Lung (tissue), 12 donors: ENCODE results near the gene CCDC127. TPM values are rescaled to one million over a fixed set of nuclear protein-coding genes. Genes with fewer than 3 reads are reported as not detected.
"Not testable (repeated sequence)": the region's sequence is repeated elsewhere in the genome, so short reads cannot be mapped to it uniquely, and the experiment has no call there.

Experiments used
- ATAC-seq: fragments of 200-7000 bp; cut with Tn5 transposase; one replicate; pipeline ENCODE4 v1.9.1; 2020; ENCODE audit warnings: moderate number of reproducible peaks; ENCODE audit not compliant: insufficient read depth, low FRiP score
- DNase-seq, 3 donors: peaks; one replicate each; pipeline ENCODE4 v3.0.0-alpha.2; 2013 to 2017
- H3K27ac ChIP-seq, 2 donors: one replicate each; pipeline ENCODE4 v1.5.1; 2013; ENCODE audit warnings: mild to moderate bottlenecking in 2 of 2, moderate library complexity in 2 of 2, control low read depth in 1 of 2, inconsistent platforms in 1 of 2, low read depth in 1 of 2, low read length in 1 of 2
- H3K27me3 ChIP-seq, 3 donors: one replicate each; pipeline ENCODE4 v1.5.1; 2013; ENCODE audit warnings: low read length in 2 of 3; ENCODE audit not compliant: control insufficient read depth in 3 of 3, insufficient read depth in 3 of 3
- H3K36me3 ChIP-seq, 4 donors: one replicate each; pipeline ENCODE4 v1.5.1; 2013; ENCODE audit warnings: low read length in 4 of 4, mild to moderate bottlenecking in 1 of 4, moderate library complexity in 1 of 4; ENCODE audit not compliant: control insufficient read depth in 4 of 4, insufficient read depth in 4 of 4
- H3K4me1 ChIP-seq, 5 donors: one replicate each; pipeline ENCODE4 v1.5.1; 2013; ENCODE audit warnings: low read length in 5 of 5, mild to moderate bottlenecking in 2 of 5, moderate library complexity in 1 of 5; ENCODE audit not compliant: control insufficient read depth in 5 of 5, insufficient read depth in 5 of 5
- H3K4me3 ChIP-seq: one replicate; pipeline ENCODE4 v1.5.1; 2013; ENCODE audit warnings: mild to moderate bottlenecking, control low read depth, moderate library complexity
- H3K9ac ChIP-seq, 2 donors: one replicate each; pipeline ENCODE4 v1.5.1; 2013; ENCODE audit warnings: low read length in 2 of 2, control low read depth in 1 of 2; ENCODE audit not compliant: insufficient read depth in 1 of 2
- H3K9me3 ChIP-seq, 4 donors: one replicate each; pipeline ENCODE4 v1.5.1; 2013; ENCODE audit warnings: low read length in 3 of 4, mild to moderate bottlenecking in 1 of 4, moderate library complexity in 1 of 4; ENCODE audit not compliant: control insufficient read depth in 4 of 4, insufficient read depth in 3 of 4
- CTCF ChIP-seq: IDR thresholded peaks from 2 replicates; pipeline ENCODE4 v1.5.1; 2012; ENCODE audit warnings: mild to moderate bottlenecking; ENCODE audit errors: control extremely low read depth, extremely low read depth
- WGBS, 2 donors: extraction: QIAGEN DNeasy Blood & Tissue Kit; methylation state at CpG; one replicate each; pipeline ENCODE4 v1.1.7; 2013; 5-methylcytosine and 5-hydroxymethylcytosine counted together
- polyA plus RNA-seq, 2 donors: library from polyadenylated mRNA; stranded (reverse); fragments of 200-250 nt; gene quantifications; one replicate each; pipeline ENCODE4 v1.2.1, GENCODE V29; 2013
- total RNA-seq, 2 donors: library from RNA; depleted of rRNA in 1 of 2; stranded (reverse); fragments of >200 nt in 1 of 2; gene quantifications; one replicate each; pipeline ENCODE4 v1.2.1, GENCODE V29; 2014 to 2021
- donor health status: control.
- donor health status: control.
- donor health status: Bipolar disorder and iron deficiency.
- donor health status: healthy.
- donor health status: DM: yes; HTN: yes; CAD: no.

CCDC127 gene
- total and polyA plus RNA-seq, 4 donors = 2.1 to 6.4 (median 3.9) TPM

DNA sequence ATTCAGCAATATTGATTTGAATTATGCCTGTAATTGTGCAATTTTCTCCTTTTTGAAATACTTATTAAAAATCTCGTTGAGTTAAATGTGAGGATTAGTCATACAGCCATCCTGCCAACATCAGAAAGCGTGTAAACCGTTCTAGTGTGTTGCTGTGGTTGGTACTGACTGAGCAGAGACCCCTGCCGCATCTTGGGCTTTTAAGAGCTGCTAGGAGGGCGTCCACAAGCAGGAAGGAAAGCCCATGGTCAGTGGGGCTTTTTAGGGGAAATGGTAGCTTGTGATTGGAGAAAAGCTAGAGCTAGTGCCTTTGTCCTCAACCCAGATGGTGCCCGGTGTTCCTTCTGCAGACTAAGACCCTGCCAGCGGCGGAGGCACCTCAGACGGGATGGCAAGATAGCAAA, 1.5 kb upstream of the CCDC127 start:
- Histone ChIP-seq H3K27ac (peak overlapping the region; percentile 17 to 58), H3K4me3 (no peak overlapping the region), H3K27me3 (no peaks in the 10 kb centered on the region), H3K9me3 (no peaks in the 10 kb centered on the region), H3K4me1 (peaks cover 3 to 15% (median 5%) of the 10 kb centered on the region in 5 donors), H3K36me3 (peaks cover 0 to 6% (median 1%) of the 10 kb centered on the region in 4 donors), H3K9ac (peak overlapping the region; percentile 1 to 12)
- WGBS, 2 donors = 4 to 11% methylated on average over 9 of the region's 9 CpGs
- no peak for ATAC-seq
- DNase-seq = peak in 2 of 3 donors; percentile 20 to 23
- no peak for TF ChIP-seq CTCF

DNA sequence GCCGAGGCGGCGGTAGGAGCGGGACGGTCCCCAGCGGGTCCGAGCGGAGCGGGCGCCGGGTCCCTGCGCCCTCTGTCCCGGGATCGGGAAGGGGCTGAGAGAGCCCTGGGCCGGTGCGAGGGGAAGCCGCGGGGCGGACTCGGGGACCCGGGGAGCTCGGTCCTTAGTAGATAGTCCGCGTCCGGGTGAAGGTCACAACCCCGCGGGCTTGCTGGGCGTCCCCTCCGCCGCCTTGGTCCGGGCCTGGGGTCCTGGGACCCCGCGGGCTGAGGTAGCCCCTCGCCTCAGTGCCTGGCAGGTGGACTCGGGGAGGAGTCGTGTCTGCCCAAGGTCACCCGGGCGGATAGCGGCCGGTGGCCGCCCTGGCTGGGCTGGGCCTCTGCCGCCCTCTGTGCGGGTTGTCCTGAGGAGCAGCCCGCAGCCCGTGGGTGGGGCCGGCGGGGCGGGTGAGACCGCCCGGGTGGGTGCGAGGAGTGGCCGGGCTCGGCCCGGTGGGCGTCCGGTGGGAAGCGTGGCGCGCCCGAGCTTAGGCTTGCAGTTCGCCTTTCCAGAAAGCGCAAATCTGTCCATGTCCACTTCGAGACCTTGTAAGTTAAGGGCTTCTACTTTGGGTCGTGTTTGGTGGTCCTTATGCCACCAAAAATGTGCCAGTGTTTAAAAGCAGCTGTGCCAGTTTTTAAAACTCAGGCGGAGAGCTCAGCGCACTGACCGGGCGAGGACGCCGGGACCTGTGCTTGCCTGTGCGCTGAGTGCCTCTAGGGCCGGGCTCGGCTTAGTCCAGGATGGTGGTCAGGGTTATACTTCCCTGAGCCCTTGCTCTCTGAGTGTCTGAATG, 721 bp upstream of the CCDC127 start:
- Histone ChIP-seq H3K9ac (peak overlapping the region; percentile 1 to 37), H3K4me1 (peaks cover 3 to 15% (median 5%) of the 10 kb centered on the region in 5 donors), H3K27ac (peak overlapping the region; percentile 87 to 99), H3K36me3 (peaks cover 0 to 6% (median 2%) of the 10 kb centered on the region in 4 donors), H3K9me3 (no peaks in the 10 kb centered on the region), H3K4me3 (peak overlapping the region; percentile 96), H3K27me3 (no peaks in the 10 kb centered on the region)
- 0% methylated on average over 52 to 73 of the region's 73 CpGs for WGBS, 2 donors
- DNase-seq = peak in 2 of 3 donors; percentile 23 to 24
- no peak for TF ChIP-seq CTCF
- ATAC-seq = peak; percentile 56

- not testable (repeated sequence) for H3K27ac ChIP-seq, H3K27me3 ChIP-seq, DNase-seq, H3K9ac ChIP-seq, H3K36me3 ChIP-seq, H3K4me3 ChIP-seq, H3K9me3 ChIP-seq, ATAC-seq
- 81 to 90% methylated on average over 9 of the region's 10 CpGs for WGBS, 2 donors
- H3K4me1 ChIP-seq = peaks cover 0 to 15% (median 5%) of the 10 kb centered on the region in 5 donors
Observed at GRCh38 chr5:216076-216475, 1.9 kb downstream of the CCDC127 start.

GRCh38 chr5:215256-215655, 2.7 kb downstream of the CCDC127 start:
- H3K9ac ChIP-seq, ATAC-seq, H3K27me3 ChIP-seq, H3K4me3 ChIP-seq, H3K9me3 ChIP-seq, DNase-seq, H3K36me3 ChIP-seq: not testable (repeated sequence)
- peaks cover 2 to 13% (median 5%) of the 10 kb centered on the region in 5 donors for H3K4me1 ChIP-seq
- H3K27ac ChIP-seq = peak overlapping the region in 1 of 2 donors; percentile 9
- WGBS, 2 donors = 88 to 100% methylated on average over 1 of the region's 2 CpGs
